HL-60 (cell line): Measurements from ENCODE around the gene ZSCAN20.
A peak's percentile ranks its signal among the peaks of the same experiment; 100 is the strongest.

Source experiments
- DNase-seq, 2 experiments: peaks; one replicate each; pipeline ENCODE4 v3.0.0-alpha.2; 2010 to 2020; ENCODE audit warnings: low read depth in 1 of 2, low spot score in 1 of 2
- H3K27ac ChIP-seq: fragments of 250-450 bp; sonication (Bioruptor Pico); replicated peaks from 2 replicates; pipeline ENCODE4 v1.5.1; 2020; ENCODE audit warnings: mild to moderate bottlenecking, moderate library complexity
- H3K27me3 ChIP-seq: fragments of 250-450 bp; sonication (Bioruptor Pico); 2 replicates; pipeline ENCODE4 v1.5.1; 2021; ENCODE audit warnings: mild to moderate bottlenecking, moderate library complexity; ENCODE audit not compliant: insufficient read depth, poor library complexity, severe bottlenecking
- H3K4me3 ChIP-seq: replicated peaks from 2 replicates; pipeline ENCODE4 v1.5.1; 2011; ENCODE audit warnings: mild to moderate bottlenecking, control low read depth, low read length; ENCODE audit not compliant: insufficient read depth
- GABPA ChIP-seq: IDR thresholded peaks from 2 replicates; pipeline ENCODE4 v1.6.1; 2012; ENCODE audit warnings: low read depth
- POLR2AphosphoS5 ChIP-seq: IDR thresholded peaks from 2 replicates; pipeline ENCODE4 v1.6.1; 2012; ENCODE audit warnings: low read depth
- SPI1 ChIP-seq: IDR thresholded peaks from 2 replicates; pipeline ENCODE4 v1.6.1; 2012; ENCODE audit warnings: low read depth, mild to moderate bottlenecking, borderline replicate concordance
- TF ChIP-seq, protein P1 (sequence below): IDR thresholded peaks from one replicate; pipeline ENCODE4 v1.5.1; 2011; ENCODE audit warnings: low read length, control low read depth, inconsistent platforms; ENCODE audit not compliant: insufficient read depth
- TF ChIP-seq, protein P2 (sequence below): IDR thresholded peaks from 2 replicates; pipeline ENCODE4 v1.6.1; 2012; ENCODE audit warnings: low read depth; ENCODE audit not compliant: insufficient replicate concordance

Gene ZSCAN20

DNA sequence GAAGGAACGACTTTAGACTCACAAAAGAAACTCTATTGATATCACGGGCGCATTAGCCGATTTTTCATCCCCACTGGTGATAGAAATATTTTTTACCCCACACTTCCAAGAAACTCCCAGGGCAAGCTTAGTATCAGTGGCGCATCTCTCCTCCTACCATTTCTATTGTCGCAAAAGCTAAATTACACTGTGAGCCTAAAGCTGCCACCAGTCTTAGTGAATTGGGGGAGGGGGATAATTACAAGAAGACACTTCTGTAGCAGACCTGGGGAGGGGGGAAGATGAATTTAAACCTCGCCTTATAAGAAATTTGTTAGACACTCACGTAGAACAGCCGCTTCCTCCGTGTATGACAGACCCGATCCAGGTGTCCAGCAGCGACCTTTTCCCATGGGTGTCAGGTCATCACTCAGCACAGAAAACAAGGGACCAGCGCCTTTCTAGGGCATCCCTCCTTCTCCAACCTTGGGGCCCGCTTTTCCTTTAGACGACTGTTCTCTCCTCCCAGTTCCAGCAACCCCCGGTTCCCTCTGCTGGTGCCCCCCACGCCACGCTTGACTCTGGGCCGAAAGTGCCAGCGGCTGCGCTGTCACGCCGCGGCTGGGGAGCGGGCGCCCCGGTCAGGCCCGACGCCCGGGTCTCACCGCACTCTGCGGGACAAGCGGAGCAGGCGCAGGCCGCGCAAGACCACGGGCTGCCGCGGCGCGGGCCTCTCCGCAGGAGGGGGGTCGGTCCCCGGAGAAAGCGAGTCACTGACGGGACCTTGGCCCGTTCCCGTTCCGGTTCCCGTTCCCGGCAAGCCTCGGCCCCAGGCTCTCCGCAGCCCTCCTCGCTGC is 42.4 kb upstream of the ZSCAN20 start:
- TF ChIP-seq POLR2AphosphoS5 (no peak), SPI1 (no peak), GABPA (no peak)
- TF ChIP-seq, protein P1, sequence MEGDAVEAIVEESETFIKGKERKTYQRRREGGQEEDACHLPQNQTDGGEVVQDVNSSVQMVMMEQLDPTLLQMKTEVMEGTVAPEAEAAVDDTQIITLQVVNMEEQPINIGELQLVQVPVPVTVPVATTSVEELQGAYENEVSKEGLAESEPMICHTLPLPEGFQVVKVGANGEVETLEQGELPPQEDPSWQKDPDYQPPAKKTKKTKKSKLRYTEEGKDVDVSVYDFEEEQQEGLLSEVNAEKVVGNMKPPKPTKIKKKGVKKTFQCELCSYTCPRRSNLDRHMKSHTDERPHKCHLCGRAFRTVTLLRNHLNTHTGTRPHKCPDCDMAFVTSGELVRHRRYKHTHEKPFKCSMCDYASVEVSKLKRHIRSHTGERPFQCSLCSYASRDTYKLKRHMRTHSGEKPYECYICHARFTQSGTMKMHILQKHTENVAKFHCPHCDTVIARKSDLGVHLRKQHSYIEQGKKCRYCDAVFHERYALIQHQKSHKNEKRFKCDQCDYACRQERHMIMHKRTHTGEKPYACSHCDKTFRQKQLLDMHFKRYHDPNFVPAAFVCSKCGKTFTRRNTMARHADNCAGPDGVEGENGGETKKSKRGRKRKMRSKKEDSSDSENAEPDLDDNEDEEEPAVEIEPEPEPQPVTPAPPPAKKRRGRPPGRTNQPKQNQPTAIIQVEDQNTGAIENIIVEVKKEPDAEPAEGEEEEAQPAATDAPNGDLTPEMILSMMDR = no peak
- TF ChIP-seq, protein P2, sequence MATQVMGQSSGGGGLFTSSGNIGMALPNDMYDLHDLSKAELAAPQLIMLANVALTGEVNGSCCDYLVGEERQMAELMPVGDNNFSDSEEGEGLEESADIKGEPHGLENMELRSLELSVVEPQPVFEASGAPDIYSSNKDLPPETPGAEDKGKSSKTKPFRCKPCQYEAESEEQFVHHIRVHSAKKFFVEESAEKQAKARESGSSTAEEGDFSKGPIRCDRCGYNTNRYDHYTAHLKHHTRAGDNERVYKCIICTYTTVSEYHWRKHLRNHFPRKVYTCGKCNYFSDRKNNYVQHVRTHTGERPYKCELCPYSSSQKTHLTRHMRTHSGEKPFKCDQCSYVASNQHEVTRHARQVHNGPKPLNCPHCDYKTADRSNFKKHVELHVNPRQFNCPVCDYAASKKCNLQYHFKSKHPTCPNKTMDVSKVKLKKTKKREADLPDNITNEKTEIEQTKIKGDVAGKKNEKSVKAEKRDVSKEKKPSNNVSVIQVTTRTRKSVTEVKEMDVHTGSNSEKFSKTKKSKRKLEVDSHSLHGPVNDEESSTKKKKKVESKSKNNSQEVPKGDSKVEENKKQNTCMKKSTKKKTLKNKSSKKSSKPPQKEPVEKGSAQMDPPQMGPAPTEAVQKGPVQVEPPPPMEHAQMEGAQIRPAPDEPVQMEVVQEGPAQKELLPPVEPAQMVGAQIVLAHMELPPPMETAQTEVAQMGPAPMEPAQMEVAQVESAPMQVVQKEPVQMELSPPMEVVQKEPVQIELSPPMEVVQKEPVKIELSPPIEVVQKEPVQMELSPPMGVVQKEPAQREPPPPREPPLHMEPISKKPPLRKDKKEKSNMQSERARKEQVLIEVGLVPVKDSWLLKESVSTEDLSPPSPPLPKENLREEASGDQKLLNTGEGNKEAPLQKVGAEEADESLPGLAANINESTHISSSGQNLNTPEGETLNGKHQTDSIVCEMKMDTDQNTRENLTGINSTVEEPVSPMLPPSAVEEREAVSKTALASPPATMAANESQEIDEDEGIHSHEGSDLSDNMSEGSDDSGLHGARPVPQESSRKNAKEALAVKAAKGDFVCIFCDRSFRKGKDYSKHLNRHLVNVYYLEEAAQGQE = no peak
- H3K27me3 ChIP-seq = no peaks in the 10 kb centered on the region
- peak overlapping the region; percentile 70 for H3K4me3 ChIP-seq
- 0 out of 2 replicates have a peak overlapping the region, but pooled peaks have one; percentile 16 for H3K27ac ChIP-seq
- DNase-seq = peak; percentile 11 to 50

DNA sequence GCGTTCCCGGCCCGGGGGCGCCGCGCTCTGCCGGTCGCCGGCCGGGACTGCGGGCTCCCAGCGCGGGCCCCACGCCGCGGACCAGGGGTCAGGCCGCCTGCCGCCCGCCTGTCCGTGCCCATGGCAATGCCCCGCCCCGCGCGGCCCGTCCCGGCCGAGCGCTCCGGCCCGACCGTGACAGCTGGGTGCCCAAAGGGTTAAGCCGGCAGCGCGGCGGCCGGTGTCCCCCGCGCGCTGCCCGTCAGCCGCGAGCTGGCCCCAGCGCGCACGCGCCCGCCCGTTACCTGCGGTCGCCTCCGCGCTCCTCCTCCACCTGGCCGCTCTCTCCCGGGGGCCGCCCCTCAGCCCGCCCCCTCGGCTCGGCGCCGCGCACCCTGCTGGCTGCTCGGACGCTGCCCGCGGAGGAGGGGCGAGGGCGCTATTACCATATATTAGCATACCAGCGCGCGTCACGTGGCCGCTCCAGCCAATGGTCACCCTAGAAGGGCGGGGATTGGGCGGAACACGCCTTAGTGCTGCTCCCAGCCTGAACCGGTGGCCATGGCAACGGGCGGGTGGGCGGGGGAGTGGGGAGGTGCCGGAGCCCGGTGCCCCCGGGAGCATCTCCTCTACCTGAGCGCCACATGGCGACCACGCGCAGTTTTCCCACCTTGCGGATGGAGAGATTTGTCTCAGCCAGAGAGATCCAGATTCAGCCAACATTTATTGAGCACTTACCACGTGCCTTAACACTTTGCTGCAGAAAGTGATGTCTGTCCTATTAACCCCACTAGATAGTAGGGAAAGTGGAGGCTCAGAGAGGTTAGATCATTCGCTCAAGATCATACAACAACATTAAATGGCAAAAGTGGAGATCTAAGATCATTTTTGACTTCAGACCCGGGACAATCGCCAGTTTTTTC is 41.5 kb upstream of the ZSCAN20 start, which contains the start of gene PHC2:
Gene PHC2, minus strand, starts transcription at position 404 of the 902 bp plus-strand sequence. CDS start 55,556 bp downstream, outside the sequence.
- 0 out of 2 replicates have a peak within 1 kb of the TSS, but pooled peaks have one; percentile 16 for H3K27ac ChIP-seq
- peak; percentile 95 to 97 for DNase-seq
- peak within 1 kb of the TSS; percentile 70 for H3K4me3 ChIP-seq
- H3K27me3 ChIP-seq = no peaks in the 10 kb centered on the region
- TF ChIP-seq, protein P1 = no peak
- TF ChIP-seq GABPA (no peak), SPI1 (no peak), POLR2AphosphoS5 (no peak)
- TF ChIP-seq, protein P2 = no peak

DNA sequence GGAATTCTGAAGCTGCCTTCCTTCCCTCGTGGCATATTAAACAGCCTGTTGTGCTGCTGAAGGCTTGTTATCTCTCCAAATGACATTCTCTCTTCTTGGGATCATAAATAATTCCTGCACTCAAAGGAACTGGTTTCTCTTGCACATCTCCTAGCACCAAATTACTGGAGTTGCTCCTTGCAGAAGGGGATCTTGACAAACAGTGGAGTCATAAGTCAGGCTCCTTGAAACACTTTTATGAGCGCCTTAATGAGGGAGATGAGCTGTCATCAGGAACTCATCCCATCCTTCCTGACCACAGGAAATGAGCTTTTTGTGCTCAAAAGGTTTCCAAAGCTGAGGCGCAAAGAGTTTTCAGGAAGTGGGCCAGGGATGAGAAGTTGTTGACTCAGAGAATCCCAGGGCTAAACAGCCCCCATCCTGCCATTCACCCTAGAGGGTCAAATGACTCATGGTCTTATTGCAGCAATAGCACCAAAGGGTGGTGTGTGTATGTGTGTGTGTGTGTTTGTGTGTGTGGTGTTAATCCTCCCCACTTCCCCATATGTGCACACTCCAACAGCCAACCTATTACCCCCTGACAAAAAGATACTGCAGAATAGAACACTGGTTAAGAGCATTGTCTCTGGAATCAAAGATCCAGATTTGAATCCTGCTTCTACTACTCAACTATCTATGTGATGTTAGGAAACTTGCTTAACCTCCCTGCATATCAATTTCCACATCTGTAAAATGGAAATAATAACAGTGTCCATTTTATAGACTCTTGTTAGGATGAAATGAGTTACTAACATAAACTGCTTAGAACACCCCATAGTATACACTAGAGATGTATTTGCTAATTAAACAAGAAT is 38.7 kb upstream of the ZSCAN20 start:
- Histone ChIP-seq H3K27ac (0 out of 2 replicates have a peak overlapping the region, but pooled peaks have one; percentile 7), H3K4me3 (no peak overlapping the region), H3K27me3 (no peaks in the 10 kb centered on the region)
- peak; percentile 94 for TF ChIP-seq POLR2AphosphoS5
- TF ChIP-seq, protein P2 = no peak
- peak; percentile 73 for TF ChIP-seq GABPA
- TF ChIP-seq, protein P1 = no peak
- peak; percentile 97 for TF ChIP-seq SPI1
- peak; percentile 91 to 93 for DNase-seq
